SU-DHL-6 (cell line): ENCODE results near the gene MLXIPL.
"Not testable (repeated sequence)": the region's sequence is repeated elsewhere in the genome, so short reads cannot be mapped to it uniquely, and the experiment has no call there.

Experiments used
- H2AFZ ChIP-seq: fragments of 200-600 bp; sonication (generic); 2 replicates; pipeline ENCODE4 v1.6.1; 2014; ENCODE audit warnings: low read depth, mild to moderate bottlenecking, moderate library complexity, mixed read lengths, antibody characterized with exemption, low read length; ENCODE audit not compliant: severe bottlenecking
- H3F3A ChIP-seq: fragments of 200-600 bp; shearing (Covaris generic); 2 replicates; pipeline ENCODE4 v1.6.0; 2016; ENCODE audit warnings: antibody characterized with exemption, mild to moderate bottlenecking; ENCODE audit not compliant: insufficient read depth
- H3K27ac ChIP-seq: fragments of 200-600 bp; sonication (generic); 2 replicates; pipeline ENCODE4 v1.5.1; 2016; ENCODE audit warnings: low read depth, mild to moderate bottlenecking, low read length, moderate library complexity, mixed read lengths
- H3K27me3 ChIP-seq: fragments of 200-600 bp; sonication (generic), shearing (Covaris generic); 2 replicates; pipeline ENCODE4 v1.6.0; 2014; ENCODE audit warnings: mild to moderate bottlenecking, low read length
- H3K36me3 ChIP-seq: fragments of 200-600 bp; sonication (generic); 2 replicates; pipeline ENCODE4 v1.6.1; 2014; ENCODE audit warnings: mild to moderate bottlenecking, low read length, mixed read lengths
- H3K4me2 ChIP-seq: fragments of 300-600, 200-600 bp; shearing (Covaris generic), sonication (generic); 2 replicates; pipeline ENCODE4 v1.6.0; 2014; ENCODE audit warnings: low read length, low read depth, mild to moderate bottlenecking; ENCODE audit not compliant: poor library complexity, severe bottlenecking
- H3K4me3 ChIP-seq: fragments of 200-600 bp; sonication (generic); 2 replicates; pipeline ENCODE4 v1.5.1; 2014; ENCODE audit warnings: antibody characterized with exemption, low read length, mild to moderate bottlenecking, mixed read lengths; ENCODE audit not compliant: insufficient read depth, poor library complexity, severe bottlenecking
- H3K79me2 ChIP-seq: fragments of 200-600 bp; sonication (generic); 2 replicates; pipeline ENCODE4 v1.6.1; 2014; ENCODE audit warnings: mild to moderate bottlenecking, low read length, moderate library complexity; ENCODE audit not compliant: insufficient read depth
- H3K9ac ChIP-seq: fragments of 200-600 bp; sonication (generic); 2 replicates; pipeline ENCODE4 v1.7.0; 2014; ENCODE audit warnings: mild to moderate bottlenecking, low read length
- H3K9me2 ChIP-seq: fragments of 200-600 bp; sonication (generic); replicated peaks from 2 replicates; pipeline ENCODE4 v1.6.1; 2014; ENCODE audit warnings: low read length; ENCODE audit not compliant: insufficient read depth
- H3K9me3 ChIP-seq: fragments of 200-600 bp; sonication (generic); 2 replicates; pipeline ENCODE4 v1.6.1; 2014; ENCODE audit warnings: low read length, mixed read lengths; ENCODE audit not compliant: insufficient read depth
- H4K20me1 ChIP-seq: fragments of 200-600 bp; sonication (generic); 2 replicates; pipeline ENCODE4 v1.6.1; 2014; ENCODE audit warnings: low read depth, mild to moderate bottlenecking, antibody characterized with exemption, low read length, moderate library complexity, mixed read lengths
- CTCF ChIP-seq: fragments of 200-600 bp; sonication (generic); IDR thresholded peaks from one replicate; pipeline ENCODE4 v1.5.1; 2017; ENCODE audit warnings: antibody characterized with exemption, mild to moderate bottlenecking, low read length, moderate library complexity; ENCODE audit not compliant: insufficient read depth, poor library complexity, severe bottlenecking
- EZH2phosphoT487 ChIP-seq: fragments of 200-600 bp; sonication (generic), shearing (Covaris generic); conservative IDR thresholded peaks from 2 replicates; pipeline ENCODE4 v1.6.1; 2018; ENCODE audit warnings: mild to moderate bottlenecking, antibody characterized with exemption, low read length, moderate library complexity, mixed read lengths

MLXIPL gene

DNA sequence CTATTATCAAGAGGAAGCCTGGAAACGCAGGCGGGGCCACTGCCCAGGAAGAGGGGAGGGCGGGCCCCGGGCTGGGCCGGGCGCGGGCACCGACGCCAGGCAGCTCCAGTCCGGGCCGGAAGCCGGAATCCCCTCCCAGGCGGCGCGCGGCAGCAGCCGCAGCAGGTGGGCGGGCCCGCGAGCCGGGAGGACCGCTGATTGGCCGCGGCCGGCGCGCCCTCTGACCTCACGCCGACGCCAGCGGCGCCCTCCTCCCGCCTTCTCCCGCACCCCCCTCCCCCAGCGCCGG is 67.3 kb downstream of the MLXIPL start:
- H3K4me3 ChIP-seq = peak overlapping the region; percentile 91
- peak overlapping the region; percentile 76 for H2AFZ ChIP-seq
- no peaks in the 10 kb centered on the region for H3K9me2 ChIP-seq
- H3K27me3 ChIP-seq = no peaks in the 10 kb centered on the region
- peak overlapping the region; percentile 85 for H3K27ac ChIP-seq
- H3K79me2 ChIP-seq = peaks cover 50% of the 10 kb centered on the region
- H3F3A ChIP-seq = no peaks in the 10 kb centered on the region
- H3K9ac ChIP-seq = peak overlapping the region; percentile 79
- peak overlapping the region; percentile 75 for H3K4me2 ChIP-seq
- no peaks in the 10 kb centered on the region for H3K36me3 ChIP-seq
- H3K9me3 ChIP-seq = no peaks in the 10 kb centered on the region
- H4K20me1 ChIP-seq = no peaks in the 10 kb centered on the region; the same call in 1 of the 2 replicates
- TF ChIP-seq CTCF (no peak), EZH2phosphoT487 (no peak)

DNA sequence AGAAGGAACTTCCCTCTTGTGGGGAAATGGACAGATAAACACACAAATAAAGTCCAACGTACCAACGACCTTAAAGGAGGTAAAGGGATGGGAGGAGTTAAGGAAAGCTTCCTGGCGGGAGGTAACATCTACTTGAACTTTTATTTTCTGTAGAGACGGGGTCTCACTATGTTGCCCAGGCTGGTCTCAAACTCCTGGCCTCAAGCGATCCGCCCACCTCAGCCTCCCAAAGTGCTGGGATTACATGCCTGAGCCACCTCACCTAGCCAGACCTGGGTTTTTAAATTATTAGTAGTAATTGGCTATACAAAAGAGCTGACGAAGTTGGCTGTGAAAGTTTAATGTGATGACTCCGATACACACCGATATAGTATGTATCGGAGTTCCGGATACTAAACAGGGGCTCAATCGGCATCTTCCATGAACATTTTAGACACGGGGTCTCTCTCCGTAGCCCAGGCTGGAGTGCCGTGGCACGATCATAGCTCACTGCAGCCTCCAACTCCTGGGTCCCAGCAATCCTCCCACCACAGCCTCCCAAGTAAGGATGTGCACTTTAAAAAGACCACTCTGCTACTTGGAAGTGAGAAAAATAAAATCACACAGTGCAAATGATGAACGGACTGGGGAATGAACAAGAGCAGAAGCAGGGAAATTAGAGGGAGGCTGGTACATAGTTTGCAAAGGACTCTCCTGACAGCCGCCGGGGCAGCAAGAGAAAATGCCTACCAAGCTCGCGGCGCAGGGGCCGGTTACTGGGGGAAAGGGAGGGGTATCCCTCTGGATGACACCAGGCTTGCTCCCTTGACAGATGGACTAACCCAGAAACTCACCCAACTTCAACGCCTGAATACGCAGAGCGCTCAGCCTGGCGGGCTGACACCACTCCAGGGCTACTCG is 67.9 kb downstream of the MLXIPL start:
- Histone ChIP-seq H3K4me2 (peak overlapping the region; percentile 75), H3F3A (no peaks in the 10 kb centered on the region), H3K9ac (peak overlapping the region; percentile 79), H3K4me3 (peak overlapping the region; percentile 91), H3K27me3 (no peaks in the 10 kb centered on the region), H2AFZ (peak overlapping the region; percentile 17), H4K20me1 (no peaks in the 10 kb centered on the region; the same call in 1 of the 2 replicates), H3K79me2 (peaks cover 53% of the 10 kb centered on the region), H3K9me2 (no peaks in the 10 kb centered on the region), H3K9me3 (no peaks in the 10 kb centered on the region), H3K27ac (peak overlapping the region; percentile 41), H3K36me3 (no peaks in the 10 kb centered on the region)
- no peak for TF ChIP-seq CTCF
- no peak for TF ChIP-seq EZH2phosphoT487

- Histone ChIP-seq H3K4me2 (peak overlapping the region; percentile 75), H3K36me3 (no peaks in the 10 kb centered on the region), H4K20me1 (no peaks in the 10 kb centered on the region; the same call in 1 of the 2 replicates), H3K79me2 (peaks cover 58% of the 10 kb centered on the region), H3F3A (no peaks in the 10 kb centered on the region), H2AFZ (no peak overlapping the region), H3K4me3 (peak overlapping the region; percentile 91), H3K9me3 (no peaks in the 10 kb centered on the region), H3K9me2 (no peaks in the 10 kb centered on the region), H3K27me3 (no peaks in the 10 kb centered on the region), H3K9ac (peak overlapping the region; percentile 79), H3K27ac (no peak overlapping the region)
- no peak for TF ChIP-seq EZH2phosphoT487
- no peak for TF ChIP-seq CTCF
Measured at GRCh38 chr7:73555411-73555982, 68.8 kb downstream of the MLXIPL start.

DNA sequence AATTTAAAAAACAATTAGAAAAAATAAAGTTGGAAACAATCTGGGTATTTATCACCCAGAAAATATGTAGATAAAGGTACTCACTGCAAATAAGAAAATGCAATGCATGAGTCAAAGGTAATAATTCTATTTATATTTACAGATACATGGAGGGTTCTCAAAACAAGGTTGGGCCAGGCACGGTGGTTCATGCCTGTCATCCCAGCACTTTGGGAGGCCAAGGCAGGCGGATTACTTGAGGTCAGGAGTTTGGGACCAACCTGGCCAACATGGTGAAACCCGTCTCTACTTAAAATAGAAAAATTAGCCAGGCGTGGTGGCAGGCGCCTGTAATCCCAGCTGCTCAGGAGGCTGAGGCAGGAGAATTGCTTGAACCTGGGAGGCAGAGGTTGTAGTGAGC is 74.2 kb downstream of the MLXIPL start:
- not testable (repeated sequence) for H3F3A ChIP-seq, H3K4me2 ChIP-seq, H2AFZ ChIP-seq, H4K20me1 ChIP-seq, H3K9me2 ChIP-seq, H3K9ac ChIP-seq, H3K27ac ChIP-seq, H3K36me3 ChIP-seq, H3K27me3 ChIP-seq, H3K4me3 ChIP-seq, H3K9me3 ChIP-seq
- peaks cover 84% of the 10 kb centered on the region for H3K79me2 ChIP-seq
